GM21423 (cell line): Measurements from ENCODE around the gene SERPINE2.

Experiments used
- ATAC-seq: cut with Tn5 transposase; IDR thresholded peaks from one replicate; pipeline ENCODE4 v1.9.1; 2021; ENCODE audit warnings: mild to moderate bottlenecking, moderate library complexity; ENCODE audit not compliant: unreplicated experiment

Gene SERPINE2

GRCh38 chr2:223944703-223945531, 94.2 kb downstream of the SERPINE2 start, which contains the start of gene WDFY1:
TSS of gene WDFY1 (minus strand) at chr2:223945335. CDS start at chr2:223945284, 51 bp downstream.
- peak; percentile 74 for ATAC-seq

DNA sequence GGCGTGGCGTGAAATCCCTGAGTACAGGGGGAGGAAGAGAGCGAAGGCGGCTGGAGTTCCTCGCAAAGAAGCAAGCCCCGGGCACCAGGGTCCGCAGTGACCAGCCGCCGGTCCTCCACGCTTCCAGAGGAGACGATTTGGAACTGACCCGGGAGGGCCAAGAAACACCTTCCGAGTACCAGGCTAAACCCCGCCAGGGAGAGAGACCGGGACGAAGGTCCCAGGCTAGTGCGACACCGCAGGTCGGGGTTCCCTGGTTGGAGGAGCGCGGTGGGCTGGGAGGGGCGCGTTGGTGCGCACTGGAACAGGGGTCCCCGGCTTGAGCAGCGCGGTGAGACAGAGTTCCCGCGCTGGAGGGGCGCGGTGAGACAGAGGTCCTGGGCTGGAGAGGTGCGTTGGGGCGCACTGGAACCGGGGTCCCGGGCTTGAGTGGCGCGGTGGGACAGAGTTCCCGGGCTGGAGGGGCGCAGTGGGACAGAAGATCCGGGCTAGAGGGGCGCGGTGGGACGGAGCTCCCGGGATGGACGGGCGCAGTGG, 94.9 kb downstream of the SERPINE2 start:
- ATAC-seq, result peak; percentile 20

GRCh38 chr2:223943561-223944008, 95.5 kb downstream of the SERPINE2 start:
- ATAC-seq, result no peak

DNA sequence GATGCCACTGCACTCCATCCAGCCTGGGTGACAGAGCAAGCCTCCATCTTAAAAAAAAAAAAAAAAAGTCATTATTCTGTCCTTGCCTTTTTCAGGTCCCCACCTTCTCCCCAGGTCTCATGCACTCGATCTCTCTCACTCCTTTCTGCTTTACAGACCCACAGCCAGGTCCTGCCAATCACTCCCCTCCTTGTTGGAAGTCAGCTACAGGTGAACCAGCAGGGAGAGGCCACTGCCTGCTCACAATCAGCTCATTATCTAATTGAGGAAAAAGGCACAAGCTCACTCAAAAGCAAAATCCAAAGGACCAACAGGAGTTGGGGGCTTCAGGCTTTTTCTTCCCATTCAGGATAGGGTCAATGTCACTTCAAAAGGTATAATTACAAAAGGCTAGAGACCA, 96.0 kb downstream of the SERPINE2 start:
- ATAC-seq, result no peak

GRCh38 chr2:223941579-223942277, 97.4 kb downstream of the SERPINE2 start:
- peak; percentile 43 for ATAC-seq

GRCh38 chr2:223939438-223939837, 99.6 kb downstream of the SERPINE2 start:
- ATAC-seq, result peak; percentile 26

DNA sequence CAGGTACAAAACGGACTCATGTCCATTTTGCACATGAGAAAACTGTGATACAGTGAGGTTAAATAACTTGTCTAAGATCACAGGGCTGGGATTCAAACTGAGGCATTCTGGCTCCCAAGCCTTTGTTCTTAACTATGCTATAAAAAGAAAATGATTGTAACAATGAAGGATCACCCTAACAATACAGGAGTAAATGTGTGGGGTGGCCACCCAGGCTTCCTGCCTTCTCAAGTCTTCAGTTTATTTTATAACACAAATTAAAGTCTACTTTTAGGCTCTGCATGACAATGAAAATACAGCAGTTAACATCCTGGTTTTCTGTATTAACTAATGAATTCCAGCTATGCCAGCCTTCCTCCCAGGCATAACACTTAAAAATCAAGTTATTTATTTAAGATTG, 101.6 kb downstream of the SERPINE2 start:
- no peak for ATAC-seq

- ATAC-seq, result peak; percentile 21
Measured at GRCh38 chr2:223936862-223937326, 102.2 kb downstream of the SERPINE2 start.

DNA sequence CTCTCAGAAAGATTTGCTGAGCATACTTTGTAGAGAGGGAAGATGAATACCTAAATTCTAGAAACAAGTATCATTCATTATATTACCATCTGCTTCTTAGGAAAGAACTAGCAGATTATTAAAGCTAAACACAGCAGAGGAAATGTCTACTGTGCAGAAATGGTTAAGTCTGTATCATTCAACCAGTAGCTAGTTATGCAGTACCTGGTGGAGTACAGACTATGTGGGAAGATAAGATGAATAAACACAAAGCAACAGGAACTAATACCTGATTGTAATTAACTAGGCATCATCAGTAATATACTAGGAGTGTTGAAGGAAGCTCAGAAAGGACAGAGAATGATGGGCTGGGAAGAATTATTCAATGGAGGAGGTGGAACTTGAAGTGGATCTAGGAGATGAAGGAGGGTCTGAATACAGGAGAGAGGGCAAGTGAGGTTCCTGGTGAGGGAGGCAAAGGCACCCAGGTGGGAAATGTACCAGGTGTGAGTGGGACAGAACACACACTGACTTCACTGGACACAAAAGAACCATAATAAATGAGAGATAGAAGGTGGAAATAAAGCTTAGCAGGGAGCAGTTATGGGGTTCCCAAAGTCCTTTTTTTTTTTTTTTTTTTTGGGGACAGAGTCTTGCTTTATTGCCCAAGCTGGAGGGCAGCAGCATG, 103.5 kb downstream of the SERPINE2 start:
- no peak for ATAC-seq

DNA sequence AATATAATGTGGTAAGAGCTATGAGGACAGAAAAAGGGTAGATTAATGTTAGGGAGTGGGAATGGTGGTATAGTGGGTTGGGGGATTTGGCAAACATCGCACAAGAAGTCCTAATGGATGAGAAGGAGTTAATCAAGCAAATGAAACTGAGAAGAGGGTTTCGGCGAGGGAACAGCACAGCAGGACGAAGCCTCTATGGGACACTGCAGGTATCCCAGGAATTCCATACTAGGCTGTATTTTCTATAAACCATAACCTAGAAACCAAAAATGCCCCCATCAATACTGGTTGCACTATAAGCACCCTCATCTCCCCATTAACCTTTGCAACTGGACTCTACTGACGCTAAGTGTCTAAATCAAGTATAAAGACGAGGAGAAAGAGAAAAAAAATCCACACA, 104.2 kb downstream of the SERPINE2 start:
- ATAC-seq, result no peak

DNA sequence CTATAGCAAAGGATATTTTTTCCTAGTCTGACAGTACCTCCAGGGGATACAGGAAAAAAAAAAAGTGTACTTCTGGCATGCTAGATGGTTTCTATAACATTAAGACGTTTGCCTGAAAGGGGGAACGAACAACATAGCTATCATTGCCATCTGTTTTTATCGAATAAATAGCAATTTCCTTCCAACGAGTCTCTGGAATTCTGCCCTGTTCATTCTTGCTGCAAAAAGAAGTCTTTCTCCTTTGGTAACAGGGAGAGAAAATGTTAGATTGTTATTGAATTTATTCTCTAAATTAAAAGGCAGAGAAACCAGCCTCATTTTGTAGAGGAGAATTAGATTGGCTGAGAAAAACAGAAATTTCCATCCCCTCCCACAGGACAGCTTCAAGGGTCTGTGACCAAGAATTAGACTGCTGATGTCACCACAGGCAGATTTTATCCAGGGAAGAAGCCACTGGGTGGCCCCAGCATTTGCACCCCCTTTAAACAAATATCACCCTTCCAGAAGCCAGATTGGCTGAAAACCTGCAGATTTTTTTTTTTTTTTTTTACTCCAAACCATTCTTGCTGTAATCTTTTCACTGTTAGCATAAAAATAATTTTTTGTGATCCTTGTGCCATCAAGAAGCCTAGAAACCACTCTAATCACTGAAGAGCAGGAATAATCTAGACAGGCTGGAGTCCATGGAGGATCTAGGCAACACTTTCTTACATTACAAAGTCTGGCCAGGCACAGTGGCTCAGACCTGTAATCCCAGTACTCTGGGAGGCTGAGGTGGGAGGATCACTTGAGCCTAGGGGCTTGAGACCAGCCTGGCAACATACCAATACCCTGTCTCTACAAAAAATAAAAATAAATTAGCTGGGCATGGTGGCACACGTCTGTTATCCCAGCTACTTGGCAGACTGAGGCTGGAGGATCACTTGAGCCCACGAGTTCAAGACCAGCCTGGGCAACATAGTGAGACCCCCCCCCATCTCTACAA, 106.0 kb downstream of the SERPINE2 start:
- no peak for ATAC-seq

DNA sequence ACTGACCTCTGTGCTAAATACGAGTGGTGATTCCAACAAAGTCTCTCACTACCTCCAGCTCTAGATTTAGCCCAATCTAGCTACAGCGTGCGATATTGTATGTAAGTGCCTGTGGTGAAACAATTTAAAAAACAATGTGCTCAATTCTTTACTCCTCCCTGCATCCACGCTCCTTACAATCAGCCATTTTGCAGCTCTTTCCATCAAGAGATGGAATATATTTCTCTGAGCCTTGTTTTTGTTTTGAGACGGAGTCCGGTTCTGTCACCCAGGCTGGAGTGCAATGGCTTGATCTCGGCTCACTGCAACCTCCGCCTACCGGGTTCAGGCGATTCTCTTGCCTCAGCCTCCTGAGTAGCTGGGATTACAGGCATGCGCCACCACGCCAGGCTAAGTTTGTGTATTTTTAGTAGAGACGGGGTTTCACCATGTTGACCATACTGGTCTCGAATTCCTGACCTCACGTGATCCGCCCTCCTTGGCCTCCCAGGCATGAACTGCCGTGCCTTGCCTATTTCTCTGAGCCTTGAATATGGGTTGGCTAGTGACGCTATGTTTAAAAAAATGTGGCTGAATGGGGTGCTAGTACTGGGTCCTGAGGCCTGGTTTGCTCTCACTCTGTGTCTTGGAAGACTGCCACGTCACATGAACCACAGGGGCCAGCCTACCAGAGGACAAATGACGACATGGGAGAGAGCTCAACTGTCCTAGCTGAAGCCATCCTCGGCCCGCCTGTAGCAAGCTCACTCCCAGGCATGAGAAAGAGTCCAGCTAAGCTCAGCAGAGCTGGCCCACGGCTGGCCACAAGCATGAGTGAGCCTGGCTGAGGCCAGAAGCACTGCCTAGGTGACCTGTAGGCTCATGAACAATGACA, 108.7 kb downstream of the SERPINE2 start:
- no peak for ATAC-seq

DNA sequence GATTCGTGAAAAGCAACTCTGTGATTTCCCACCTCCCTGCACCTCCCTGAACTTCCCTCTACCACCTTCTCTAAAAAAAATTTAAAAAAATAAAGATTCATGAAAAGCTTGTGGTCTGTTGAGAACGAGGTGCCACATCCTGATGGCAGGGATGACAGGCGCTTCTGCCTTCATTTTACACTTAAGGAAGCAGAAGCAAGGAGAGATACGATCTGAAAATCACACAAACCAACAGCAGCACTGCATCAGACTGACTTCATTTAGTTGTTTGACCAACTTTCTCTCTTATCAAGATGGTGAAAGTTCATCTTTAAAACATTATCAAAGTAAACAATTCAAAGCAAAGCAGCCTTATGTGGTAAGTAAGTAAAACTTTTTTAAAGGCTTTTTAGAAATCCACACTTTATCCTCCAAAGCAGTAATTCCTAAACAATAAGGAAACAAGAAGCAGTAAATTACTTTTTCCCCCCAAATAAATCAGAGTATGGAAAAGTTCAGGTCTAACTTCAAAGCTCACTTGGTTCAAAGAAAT, 109.4 kb downstream of the SERPINE2 start:
- no peak for ATAC-seq

- no peak for ATAC-seq
Measured at GRCh38 chr2:223928113-223929006, 110.7 kb downstream of the SERPINE2 start.

DNA sequence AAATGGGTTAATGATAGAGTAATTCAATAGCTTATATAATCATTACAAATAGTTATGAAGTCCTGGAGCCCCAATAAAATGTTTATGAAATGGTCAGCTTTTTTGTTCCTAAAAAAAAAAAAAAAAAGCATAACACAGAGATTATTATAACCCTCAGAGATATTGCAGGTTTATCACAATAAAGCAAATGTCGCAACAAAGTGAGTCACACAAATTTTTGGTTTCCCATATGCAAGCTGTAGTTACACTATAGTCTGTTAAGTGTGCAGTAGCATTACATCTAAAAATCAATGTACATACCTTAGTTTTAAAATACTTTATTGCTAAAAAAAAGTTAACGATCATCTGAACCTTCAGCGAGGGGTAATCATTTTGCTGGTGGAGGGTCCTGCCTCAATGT, 114.0 kb downstream of the SERPINE2 start:
- ATAC-seq, result no peak
